HepG2 (cell line): ENCODE results near the gene MXD1. TPM values are rescaled to one million over a fixed set of nuclear protein-coding genes. Genes with fewer than 3 reads are reported as not detected.

ENCODE experiments used
- ATAC-seq: fragments of 200-7000 bp; cut with Tn5 transposase; 3 replicates; pipeline ENCODE4 v1.9.1; 2020; ENCODE audit warnings: mild to moderate bottlenecking, moderate library complexity
- BruUV-seq: library from RNA; stranded (reverse); fragments of 400-500 nt; replicated peaks from 2 replicates; lab custom pipeline; 2021; lab: Mats Ljungman, UMichigan
- CTCF ChIA-PET: fragments of 300-600 bp; formaldehyde crosslinking; extraction: SDS; loops from one replicate; lab custom pipeline; 2021; ENCODE audit warnings: low total read pairs, inconsistent platforms, low intra/inter-chr PET ratio; lab: Yijun Ruan, JAX
- POLR2A ChIA-PET: fragments of 350-600 bp; sonication (Branson Sonifier 250); formaldehyde crosslinking; loops from one replicate; lab custom pipeline; 2020; ENCODE audit warnings: antibody characterized with exemption, inconsistent platforms; lab: Yijun Ruan, JAX
- DNase-seq: peaks from one replicate; pipeline ENCODE4 v3.0.0-alpha.2; 2015; ENCODE audit warnings: low spot score
- FAIRE-seq: peaks from 3 replicates; lab custom pipeline; 2011; peaks lifted over from hg19 to GRCh38; lab: Jason Lieb, UNC
- H2AFZ ChIP-seq: one replicate; pipeline ENCODE4 v1.6.1; 2011; ENCODE audit warnings: low read length, inconsistent platforms
- H3K27ac ChIP-seq: fragments of 300-600 bp; 3 replicates; pipeline ENCODE4 v1.8.0; 2011; ENCODE audit warnings: mixed run types, mild to moderate bottlenecking, mixed read lengths, low read length, inconsistent platforms; ENCODE audit not compliant: insufficient read depth; ENCODE audit errors: extremely low read length
- H3K27me3 ChIP-seq, 2 experiments: fragments of 200-600 bp in 1 of 2; 2 replicates in 1 of 2; 3 replicates in 1 of 2; pipeline versions ENCODE4 v1.6.0 to v1.8.0; 2011; ENCODE audit warnings: low read length in 2 of 2, mild to moderate bottlenecking in 2 of 2, moderate library complexity in 2 of 2, inconsistent platforms in 1 of 2; ENCODE audit not compliant: insufficient read depth in 2 of 2, control insufficient read depth in 1 of 2
- H3K36me3 ChIP-seq, 2 experiments: fragments of 200-600 bp in 1 of 2; replicated peaks in 1 of 2; 2 replicates in 1 of 2; 3 replicates in 1 of 2; pipeline versions ENCODE4 v1.5.1 to v1.8.0; 2011; ENCODE audit warnings: low read length in 2 of 2, inconsistent platforms in 1 of 2; ENCODE audit not compliant: insufficient read depth in 2 of 2, control insufficient read depth in 1 of 2
- H3K4me1 ChIP-seq: 2 replicates; pipeline ENCODE4 v1.5.1; 2012; ENCODE audit warnings: low read length, inconsistent platforms; ENCODE audit not compliant: insufficient read depth
- H3K4me2 ChIP-seq: 2 replicates; pipeline ENCODE4 v1.6.0; 2011; ENCODE audit warnings: low read depth, low read length, inconsistent platforms
- H3K4me3 ChIP-seq, 3 experiments: fragments of 200-600 bp in 1 of 3; sonication (generic), shearing (Covaris generic) in 1 of 3; replicated peaks in 1 of 3; 2 replicates each; pipeline ENCODE4 v1.5.1; 2011 to 2016; ENCODE audit warnings: low read length in 3 of 3, inconsistent platforms in 2 of 3, low read depth in 2 of 3, mild to moderate bottlenecking in 2 of 3, control low read depth in 1 of 3, mixed read lengths in 1 of 3; ENCODE audit not compliant: insufficient read depth in 1 of 3
- H3K79me2 ChIP-seq: one replicate; pipeline ENCODE4 v1.6.1; 2011; ENCODE audit warnings: low read length, inconsistent platforms; ENCODE audit not compliant: insufficient read depth
- H3K9ac ChIP-seq: 2 replicates; pipeline ENCODE4 v1.6.0; 2011; ENCODE audit warnings: mild to moderate bottlenecking, low read depth, low read length, inconsistent platforms; ENCODE audit not compliant: insufficient read depth
- H3K9me3 ChIP-seq: 2 replicates; pipeline ENCODE4 v1.5.1; 2012; ENCODE audit warnings: mild to moderate bottlenecking, low read length
- H4K20me1 ChIP-seq: 2 replicates; pipeline ENCODE4 v1.6.0; 2011; ENCODE audit warnings: inconsistent platforms, mild to moderate bottlenecking, low read length, moderate library complexity; ENCODE audit not compliant: insufficient read depth
- JUN ChIP-seq: sonication (generic); formaldehyde crosslinking; IDR thresholded peaks from 2 replicates; pipeline ENCODE4 v1.4.0; 2020; ENCODE audit warnings: mild to moderate bottlenecking, missing genetic modification reagents
- PHF5A ChIP-seq: IDR thresholded peaks from one replicate; pipeline ENCODE4 v1.6.1; 2018; ENCODE audit warnings: low read depth, missing genetic modification reagents; ENCODE audit not compliant: unreplicated experiment
- SNAPC2 ChIP-seq: sonication (generic); formaldehyde crosslinking; IDR thresholded peaks from 2 replicates; pipeline ENCODE4 v1.8.1; 2022; ENCODE audit warnings: mild to moderate bottlenecking, missing genetic modification reagents
- ZBTB40 ChIP-seq, 2 experiments: fragments of 450-650 bp in 1 of 2; sonication (generic) in 1 of 2; formaldehyde crosslinking in 1 of 2; IDR thresholded peaks; 2 replicates each; pipeline versions ENCODE4 v1.6.1 to v1.8.0; 2016 to 2022; ENCODE audit warnings: antibody characterized with exemption in 1 of 2, mild to moderate bottlenecking in 1 of 2, missing genetic modification reagents in 1 of 2
- ZNF512B ChIP-seq: sonication (generic); formaldehyde crosslinking; IDR thresholded peaks from 2 replicates; pipeline ENCODE4 v1.5.1; 2020; ENCODE audit warnings: missing genetic modification reagents, mild to moderate bottlenecking, borderline replicate concordance
- ZNF790 ChIP-seq: sonication (generic); formaldehyde crosslinking; IDR thresholded peaks from 2 replicates; pipeline ENCODE4 v1.8.0; 2022; ENCODE audit warnings: missing genetic modification reagents, mild to moderate bottlenecking, borderline replicate concordance
- WGBS: methylation state at CpG from one replicate; pipeline ENCODE4 v1.1.6; 2017; ENCODE audit warnings: low lambda C conversion rate; 5-methylcytosine and 5-hydroxymethylcytosine counted together
- in situ Hi-C: cut with HindIII; loops from 2 replicates; pipeline ENCODE4 v1.10.0; 2017; ENCODE audit warnings: low pct_unique_long_range_greater_than_20kb; ENCODE audit not compliant: extremely low pct_ligation_motif_present
- intact Hi-C: fragments of 100-400 bp; cut with micrococcal nuclease; formaldehyde crosslinking; loops from one replicate; pipeline ENCODE4 v1.10.0; 2022; ENCODE audit not compliant: unreplicated experiment
- polyA plus RNA-seq, 8 experiments: library from polyadenylated mRNA; depleted of rRNA in 3 of 8; stranded (reverse) in 7 of 8; unstranded in 1 of 8; fragments of >200 nt; fragmentation: Illumina TruSeq in 4 of 8; extraction: Trizol in 4 of 8; gene quantifications; 2 replicates each; pipeline versions ENCODE4 v1.2.1 to v1.2.3, GENCODE V29; 2011 to 2016; ENCODE audit warnings: low read depth in 4 of 8, missing spikeins in 1 of 8, mixed read lengths in 1 of 8; ENCODE audit not compliant: insufficient read depth in 1 of 8
- total RNA-seq, 5 experiments: library from RNA; depleted of rRNA; stranded (reverse); fragments of >200 nt; fragmentation: Illumina TruSeq; extraction: Trizol; gene quantifications; 2 replicates each; pipeline ENCODE4 v1.2.3, GENCODE V29; 2016; ENCODE audit warnings: low read depth in 1 of 5

The MXD1 gene
- total and polyA plus RNA-seq, 2 of the 13 experiments (the other 11 are each of a cell fraction or from before 2014, with no cell fraction given), result 6.4 to 14.9 TPM

GRCh38 chr2:69983392-69983966, 68.6 kb downstream of the MXD1 start:
- peaks cover 20% of the 10 kb centered on the region for H3K4me1 ChIP-seq
- no TSS peak for BruUV-seq
- no peak overlapping the region for H3K27ac ChIP-seq
- DNase-seq (no peak), FAIRE-seq (no peak), ATAC-seq (no peak)
- no peak overlapping the region for H3K4me2 ChIP-seq
- CTCF ChIA-PET, result no interaction called here
- H3K9me3 ChIP-seq, result no peaks in the 10 kb centered on the region
- H3K4me3 ChIP-seq, result no peak overlapping the region
- H3K36me3 ChIP-seq, result no peaks in the 10 kb centered on the region
- no peaks in the 10 kb centered on the region for H4K20me1 ChIP-seq
- H3K79me2 ChIP-seq, result no peaks in the 10 kb centered on the region
- H3K9ac ChIP-seq, result no peak overlapping the region
- intact Hi-C loops, result no loop called here
- TF ChIP-seq ZNF512B (CRISPR knock-in tag), result no peak
- no peak for TF ChIP-seq JUN (CRISPR knock-in tag)
- TF ChIP-seq ZNF790 (CRISPR knock-in tag), result no peak
- no peak for TF ChIP-seq ZBTB40 (IDR thresholded peaks at IDR 0.05)
- no peak for TF ChIP-seq ZBTB40 (CRISPR knock-in tag; IDR thresholded peaks at IDR 0.05)
- TF ChIP-seq PHF5A, result no peak
- no peak for TF ChIP-seq SNAPC2 (CRISPR knock-in tag)
- TF ChIP-seq, all 625 proteins: peak for 0
- WGBS, result 75% methylated on average over 3 of the region's 3 CpGs
- POLR2A ChIA-PET, result no interaction called here
- H3K27me3 ChIP-seq, result no peaks in the 10 kb centered on the region; a peak in 1 of 5 replicates
- in situ Hi-C loops, result no loop called here
- H2AFZ ChIP-seq, result no peak overlapping the region
